Neural progenitor cell (in vitro differentiated cells): ENCODE data around the gene RBFOX2.

Experiments
- EZH2 ChIP-seq: fragments of 200-600 bp; sonication (generic); IDR thresholded peaks from 2 replicates; pipeline ENCODE4 v1.6.1; 2017; ENCODE audit warnings: antibody characterized with exemption, mild to moderate bottlenecking, moderate library complexity
- EZH2phosphoT487 ChIP-seq: fragments of 200-600 bp; sonication (generic); IDR thresholded peaks from 2 replicates; pipeline ENCODE4 v1.6.1; 2017; ENCODE audit warnings: antibody characterized with exemption
- TF ChIP-seq, protein P1 (sequence below): fragments of 200-600 bp; sonication (generic); IDR thresholded peaks from 2 replicates; pipeline ENCODE4 v1.5.1; 2017; ENCODE audit warnings: antibody characterized with exemption, mild to moderate bottlenecking

DNA sequence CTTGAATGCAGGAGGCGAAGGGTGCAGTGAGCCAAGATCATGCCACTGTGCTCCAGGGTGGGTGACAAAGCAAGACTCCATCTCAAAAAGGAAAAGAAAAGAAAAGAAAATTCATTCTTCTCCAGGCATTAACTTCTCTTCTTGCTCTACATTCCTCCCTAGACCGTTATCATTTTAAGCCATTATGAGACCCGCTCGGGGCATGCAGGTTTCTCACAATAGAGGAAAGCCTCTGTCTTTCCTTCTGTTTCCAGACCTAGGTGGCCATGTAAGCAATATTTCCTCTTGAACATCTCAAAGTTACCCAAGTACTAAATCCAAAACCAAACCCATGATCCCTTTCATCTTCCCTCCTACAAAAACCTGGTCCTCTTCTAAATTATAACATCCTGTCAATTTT is 139.6 kb downstream of the RBFOX2 start:
- TF ChIP-seq, protein P1, sequence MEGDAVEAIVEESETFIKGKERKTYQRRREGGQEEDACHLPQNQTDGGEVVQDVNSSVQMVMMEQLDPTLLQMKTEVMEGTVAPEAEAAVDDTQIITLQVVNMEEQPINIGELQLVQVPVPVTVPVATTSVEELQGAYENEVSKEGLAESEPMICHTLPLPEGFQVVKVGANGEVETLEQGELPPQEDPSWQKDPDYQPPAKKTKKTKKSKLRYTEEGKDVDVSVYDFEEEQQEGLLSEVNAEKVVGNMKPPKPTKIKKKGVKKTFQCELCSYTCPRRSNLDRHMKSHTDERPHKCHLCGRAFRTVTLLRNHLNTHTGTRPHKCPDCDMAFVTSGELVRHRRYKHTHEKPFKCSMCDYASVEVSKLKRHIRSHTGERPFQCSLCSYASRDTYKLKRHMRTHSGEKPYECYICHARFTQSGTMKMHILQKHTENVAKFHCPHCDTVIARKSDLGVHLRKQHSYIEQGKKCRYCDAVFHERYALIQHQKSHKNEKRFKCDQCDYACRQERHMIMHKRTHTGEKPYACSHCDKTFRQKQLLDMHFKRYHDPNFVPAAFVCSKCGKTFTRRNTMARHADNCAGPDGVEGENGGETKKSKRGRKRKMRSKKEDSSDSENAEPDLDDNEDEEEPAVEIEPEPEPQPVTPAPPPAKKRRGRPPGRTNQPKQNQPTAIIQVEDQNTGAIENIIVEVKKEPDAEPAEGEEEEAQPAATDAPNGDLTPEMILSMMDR = no peak
- no peak for TF ChIP-seq EZH2
- no peak for TF ChIP-seq EZH2phosphoT487
